Measurements from ENCODE around the gene NUP107.
"Not testable (repeated sequence)": the region's sequence is repeated elsewhere in the genome, so short reads cannot be mapped to it uniquely, and the experiment has no call there.

NUP107 gene

GRCh38 chr12:68686595-68687521, at the start of gene NUP107:
Gene NUP107 (plus strand): TSS chr12:68686978. CDS start chr12:68687066, 88 bp downstream.
- peak; percentile 97 for DNase-seq

- DNase-seq, result not testable (repeated sequence)
Observed at GRCh38 chr12:68637439-68637838, 49.3 kb upstream of the NUP107 start.

- DNase-seq, result no peak
Observed at GRCh38 chr12:68638171-68638570, 48.6 kb upstream of the NUP107 start.

- no peak for DNase-seq
Observed at GRCh38 chr12:68638721-68639395, 47.9 kb upstream of the NUP107 start.

GRCh38 chr12:68639396-68639767, 47.4 kb upstream of the NUP107 start:
- no peak for DNase-seq

- DNase-seq, result peak; percentile 26
Observed at GRCh38 chr12:68641138-68641537, 45.6 kb upstream of the NUP107 start.

- no peak for DNase-seq
Observed at GRCh38 chr12:68646484-68646883, 40.3 kb upstream of the NUP107 start.

- no peak for DNase-seq
Observed at GRCh38 chr12:68647507-68647906, 39.3 kb upstream of the NUP107 start.

DNA sequence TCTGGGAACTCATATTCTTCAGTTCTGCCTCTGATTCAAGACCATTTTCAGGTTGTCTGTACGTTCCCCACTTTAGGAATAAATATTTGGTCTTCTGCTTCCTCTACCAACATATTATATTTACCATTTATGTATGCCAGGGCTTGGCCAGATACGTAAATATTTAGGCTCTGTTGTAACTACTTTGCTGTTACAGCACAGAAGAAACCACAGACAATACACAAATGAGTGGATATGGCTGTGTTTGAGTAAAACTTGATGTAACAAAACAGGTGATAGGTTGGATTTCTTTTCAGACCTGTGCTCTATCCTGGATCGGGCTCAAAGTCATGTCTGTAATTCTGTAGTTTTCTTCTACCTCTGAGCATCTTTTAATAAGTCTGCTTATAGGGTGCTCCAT, 38.6 kb upstream of the NUP107 start:
- no peak for DNase-seq

- DNase-seq, result no peak
Observed at GRCh38 chr12:68665016-68665569, 21.7 kb upstream of the NUP107 start.

DNA sequence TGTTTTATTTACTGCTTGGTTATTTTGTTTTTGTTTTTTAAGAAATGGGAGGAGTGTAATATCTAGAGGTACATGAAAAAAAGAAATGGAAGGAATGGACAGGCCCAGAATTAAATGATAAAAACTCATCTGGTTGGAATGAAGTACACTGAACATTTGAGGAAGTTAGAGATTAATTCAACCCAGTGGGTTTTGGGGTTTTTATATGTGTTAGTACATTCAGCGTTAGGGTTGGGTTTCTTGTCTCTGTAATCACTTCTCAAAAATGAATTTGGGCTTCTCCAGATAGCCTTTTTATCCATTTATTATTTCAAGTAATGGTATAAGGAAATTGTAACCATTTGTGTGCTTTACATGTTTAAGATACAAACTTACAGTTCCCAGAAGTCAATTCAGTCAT, 19.5 kb upstream of the NUP107 start:
- no peak for DNase-seq

- no peak for DNase-seq
Observed at GRCh38 chr12:68667896-68668295, 18.9 kb upstream of the NUP107 start.

DNA sequence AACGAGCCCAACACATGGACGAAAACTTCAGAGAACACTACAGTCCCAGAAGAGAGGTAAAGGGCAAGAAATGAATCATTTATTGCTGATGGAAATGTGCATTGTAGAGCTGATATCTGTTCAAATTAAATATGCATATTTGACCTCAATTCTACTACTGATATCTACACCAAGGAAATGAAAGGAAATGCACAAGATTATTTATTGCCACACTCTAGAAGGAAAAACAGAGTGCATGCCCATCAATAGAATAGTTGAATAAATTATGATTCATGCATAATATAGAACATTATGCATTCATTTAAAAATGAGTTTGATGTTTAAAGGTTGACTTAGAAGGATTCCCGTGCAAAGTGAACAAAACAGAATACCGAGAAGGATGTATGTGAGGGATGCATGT, 15.6 kb upstream of the NUP107 start:
- DNase-seq, result no peak

DNA sequence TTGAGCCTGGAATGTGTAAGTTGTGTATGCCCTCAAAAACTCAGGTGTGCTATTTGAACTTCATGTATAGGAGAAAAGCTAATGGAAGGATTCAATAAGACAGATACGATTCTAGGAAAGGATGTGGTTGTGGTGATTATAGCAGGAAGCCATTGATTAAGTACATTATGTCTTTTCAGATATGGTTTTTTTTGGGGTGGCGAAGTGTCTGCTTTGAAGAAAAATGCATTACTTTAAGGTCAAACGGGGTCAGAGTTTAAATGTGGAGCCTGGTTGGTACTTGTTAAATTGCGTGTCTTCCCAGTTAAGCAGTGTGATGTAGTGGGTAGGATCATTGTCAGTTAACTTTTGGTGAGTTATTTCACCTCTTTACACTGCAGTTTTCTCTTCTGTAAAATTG, 13.0 kb upstream of the NUP107 start:
- DNase-seq, result no peak

DNA sequence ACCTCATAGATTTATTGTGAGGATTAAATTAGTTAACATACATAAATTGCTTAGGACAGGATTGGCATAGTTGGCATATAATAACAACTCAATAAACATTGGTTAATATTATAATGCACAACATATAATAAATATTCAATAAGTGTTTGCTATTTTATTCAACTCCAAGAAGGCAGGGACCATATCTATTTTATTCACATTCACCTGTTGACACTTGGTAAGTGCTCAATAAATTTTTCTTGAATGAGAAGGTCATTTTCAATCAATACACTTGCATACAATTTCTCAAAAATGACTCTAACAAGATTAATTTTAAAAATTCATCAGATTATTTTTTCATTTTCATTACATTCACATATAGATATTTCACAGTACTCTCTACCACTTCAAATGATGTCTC, 12.4 kb upstream of the NUP107 start:
- no peak for DNase-seq

- DNase-seq, result peak; percentile 71
Observed at GRCh38 chr12:68675101-68675842, 11.5 kb upstream of the NUP107 start.

- DNase-seq, result not testable (repeated sequence)
Observed at GRCh38 chr12:68676854-68677253, 9.9 kb upstream of the NUP107 start.

DNA sequence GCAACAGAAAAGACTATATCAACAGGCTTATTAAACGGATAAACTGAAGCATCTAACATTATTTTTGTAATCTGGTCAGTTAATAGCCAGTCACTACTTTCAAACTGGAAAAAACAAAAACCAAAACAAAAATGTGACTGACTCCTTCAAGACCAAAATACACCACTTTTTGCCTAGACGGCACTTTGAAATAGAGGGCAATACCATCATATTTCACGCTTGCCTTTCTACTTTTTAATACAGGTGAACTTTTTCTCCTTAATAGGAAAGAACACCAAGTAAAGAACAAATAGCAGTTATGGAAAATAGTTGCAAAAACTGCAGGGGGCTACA, 550 bp upstream of the NUP107 start:
- no peak for DNase-seq

GRCh38 chr12:68695454-68695853, 8.7 kb downstream of the NUP107 start:
- DNase-seq, result no peak

GRCh38 chr12:68699486-68699885, 12.7 kb downstream of the NUP107 start:
- DNase-seq, result no peak

DNA sequence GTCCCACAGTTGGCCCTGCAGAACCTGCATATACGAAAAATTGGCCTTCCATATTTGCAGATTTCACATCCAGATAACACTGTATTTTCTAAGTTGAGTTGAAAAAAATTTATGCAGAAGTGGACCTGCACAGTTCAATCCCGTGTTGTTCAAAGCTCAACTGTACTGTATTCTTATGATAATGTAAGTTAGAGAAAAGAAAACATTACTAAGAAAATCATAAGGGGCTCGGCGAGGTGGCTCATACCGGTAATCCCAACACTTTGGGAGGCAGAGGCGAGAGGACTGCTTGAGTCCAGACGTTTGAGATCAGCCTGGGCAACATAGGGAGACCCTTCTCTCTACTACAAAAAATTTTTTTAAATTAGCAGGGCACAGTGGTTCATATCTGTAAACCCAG, 41.0 kb downstream of the NUP107 start:
- DNase-seq, result no peak

DNA sequence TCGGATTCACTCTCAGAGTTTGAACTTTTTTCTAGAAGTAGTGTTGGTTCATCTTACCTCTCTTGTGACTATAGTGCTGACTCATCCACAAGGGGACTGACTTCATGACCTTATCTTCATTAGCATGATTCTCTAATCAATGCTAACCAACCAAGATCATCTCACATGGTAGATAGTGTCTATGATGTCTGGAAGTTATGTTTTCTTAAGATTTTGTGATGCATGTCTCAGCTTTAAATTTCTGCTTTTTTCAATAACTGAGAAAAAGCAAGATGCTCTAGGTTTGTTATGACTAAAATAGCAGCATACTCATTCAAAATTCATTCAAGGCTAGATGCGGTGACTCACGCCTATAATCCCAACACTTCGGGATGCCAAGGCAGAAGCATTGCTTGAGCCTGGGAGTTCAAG, 46.9 kb downstream of the NUP107 start:
- no peak for DNase-seq

DNA sequence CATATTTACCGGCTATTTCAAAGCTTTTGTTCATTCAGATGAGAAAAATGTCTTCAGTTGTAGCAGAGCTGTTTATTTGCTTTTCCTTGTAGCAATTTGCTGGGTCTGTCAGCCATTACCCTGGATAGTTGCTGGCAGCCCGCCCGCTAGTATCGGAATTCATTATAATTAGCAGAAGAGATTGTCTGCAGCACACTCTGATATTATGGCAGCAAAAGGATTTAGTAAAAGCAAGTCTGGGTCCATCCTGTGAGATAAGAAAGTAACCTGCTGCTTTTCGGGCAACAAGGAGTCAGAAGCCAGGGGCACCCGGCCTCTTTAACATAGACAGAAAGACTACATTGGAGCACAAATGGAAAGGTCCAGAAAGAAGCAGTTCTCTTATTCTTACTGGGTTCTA, 53.1 kb downstream of the NUP107 start:
- DNase-seq, result no peak

All from CD4-positive, alpha-beta T cell treated with Interleukin-15 for 1 hour (primary cell).